GM21723 (cell line): ENCODE data around the gene STMN3.
"Not testable (repeated sequence)": the region's sequence is repeated elsewhere in the genome, so short reads cannot be mapped to it uniquely, and the experiment has no call there.

Experiments used
- ATAC-seq: cut with Tn5 transposase; IDR thresholded peaks from one replicate; pipeline ENCODE4 v1.9.1; 2021; ENCODE audit warnings: mild to moderate bottlenecking, moderate library complexity; ENCODE audit not compliant: unreplicated experiment

The STMN3 gene

GRCh38 chr20:63617876-63618265 lies 35.4 kb downstream of the STMN3 start:
- no peak for ATAC-seq

- no peak for ATAC-seq
Observed at GRCh38 chr20:63617092-63617875, 35.9 kb downstream of the STMN3 start.

- ATAC-seq = not testable (repeated sequence)
Observed at GRCh38 chr20:63613863-63614594, 39.2 kb downstream of the STMN3 start.

GRCh38 chr20:63612276-63612931 lies 40.8 kb downstream of the STMN3 start:
- ATAC-seq = no peak

GRCh38 chr20:63611646-63612045 lies 41.6 kb downstream of the STMN3 start:
- ATAC-seq = no peak

- no peak for ATAC-seq
Observed at GRCh38 chr20:63610581-63611435, 42.4 kb downstream of the STMN3 start.

- ATAC-seq = no peak
Observed at GRCh38 chr20:63606686-63607085, 46.5 kb downstream of the STMN3 start.

- ATAC-seq = no peak
Observed at GRCh38 chr20:63602321-63602720, 50.9 kb downstream of the STMN3 start.

- ATAC-seq = not testable (repeated sequence)
Observed at GRCh38 chr20:63601679-63602078, 51.5 kb downstream of the STMN3 start.

- no peak for ATAC-seq
Observed at GRCh38 chr20:63599396-63600050, 53.7 kb downstream of the STMN3 start.

GRCh38 chr20:63598479-63599395 lies 54.5 kb downstream of the STMN3 start:
- no peak for ATAC-seq

- ATAC-seq = no peak
Observed at GRCh38 chr20:63597651-63598478, 55.4 kb downstream of the STMN3 start.

- ATAC-seq = no peak
Observed at GRCh38 chr20:63596423-63596822, 56.8 kb downstream of the STMN3 start.

- ATAC-seq = no peak
Observed at GRCh38 chr20:63595416-63596127, 57.7 kb downstream of the STMN3 start.

- no peak for ATAC-seq
Observed at GRCh38 chr20:63594043-63594561, 59.1 kb downstream of the STMN3 start.

- no peak for ATAC-seq
Observed at GRCh38 chr20:63592661-63593060, 60.6 kb downstream of the STMN3 start.

GRCh38 chr20:63591786-63592355 lies 61.4 kb downstream of the STMN3 start:
- no peak for ATAC-seq
